ENCODE data around the gene VPS37B. TPM values are rescaled to one million over a fixed set of nuclear protein-coding genes. Genes with fewer than 3 reads are reported as not detected.
"Not testable (repeated sequence)": the region's sequence is repeated elsewhere in the genome, so short reads cannot be mapped to it uniquely, and the experiment has no call there.

VPS37B gene
- total RNA-seq, 4 donors from 2014 or later, result 4.8 to 8.2 (median 7.6) TPM

- peak overlapping the region; percentile 79 to 85 (median 84) for H3K27ac ChIP-seq
- no peaks in the 10 kb centered on the region for H3K9me3 ChIP-seq
- H3K36me3 ChIP-seq, result no peaks in the 10 kb centered on the region
- in situ Hi-C loops (cut with MboI; ENCODE audit: low sequenced_read_pairs in 4 of 4) (no loop called here), intact Hi-C loops (cut with DNase I; ENCODE audit: low total_unique reads) (no loop called here)
- no peaks in the 10 kb centered on the region for H3K27me3 ChIP-seq
- H3K4me1 ChIP-seq, result peaks cover 40 to 52% of the 10 kb centered on the region in 2 donors
- TF ChIP-seq POLR2A (IDR thresholded peaks at IDR 0.05) (no peak), CTCF (IDR thresholded peaks at IDR 0.05 in 4 of 5, conservative IDR thresholded peaks at IDR 0.05 in 1 of 5) (no peak)
- peak overlapping the region; percentile 82 to 96 (median 94) for H3K4me3 ChIP-seq
- DNase-seq, result no peak
- no peak for ATAC-seq
Observed at GRCh38 chr12:122894193-122895121, 1.5 kb downstream of the VPS37B start.

GRCh38 chr12:122893208-122894153 lies 2.4 kb downstream of the VPS37B start:
- Histone ChIP-seq H3K9me3 (no peaks in the 10 kb centered on the region), H3K4me3 (peak overlapping the region in 2 of 4 donors; percentile 82 to 96), H3K36me3 (no peaks in the 10 kb centered on the region), H3K27ac (peak overlapping the region; percentile 79 to 85 (median 84)), H3K27me3 (no peaks in the 10 kb centered on the region), H3K4me1 (peaks cover 50 to 62% of the 10 kb centered on the region in 2 donors)
- intact Hi-C loops (cut with DNase I; ENCODE audit: low total_unique reads), result no loop called here
- TF ChIP-seq CTCF (IDR thresholded peaks at IDR 0.05 in 4 of 5, conservative IDR thresholded peaks at IDR 0.05 in 1 of 5) (no peak), POLR2A (IDR thresholded peaks at IDR 0.05) (no peak)
- in situ Hi-C loops (cut with MboI; ENCODE audit: low sequenced_read_pairs in 4 of 4), result no loop called here
- no peak for ATAC-seq
- DNase-seq, result no peak

GRCh38 chr12:122892724-122893123 lies 3.2 kb downstream of the VPS37B start:
- H3K36me3 ChIP-seq; in situ Hi-C loops (cut with MboI; ENCODE audit: low sequenced_read_pairs in 4 of 4); H3K27me3 ChIP-seq; H3K9me3 ChIP-seq; DNase-seq; ATAC-seq; intact Hi-C loops (cut with DNase I; ENCODE audit: low total_unique reads): not testable (repeated sequence)
- H3K4me3 ChIP-seq, result peak overlapping the region in 1 of 4 donors; percentile 36
- H3K27ac ChIP-seq, result peak overlapping the region in 3 of 4 donors; percentile 7 to 84 (median 53)
- H3K4me1 ChIP-seq, result peaks cover 57 to 64% of the 10 kb centered on the region in 2 donors

- peak overlapping the region; percentile 40 to 54 (median 48) for H3K27ac ChIP-seq
Observed at GRCh38 chr12:122891661-122892525, 4.0 kb downstream of the VPS37B start.

More at GRCh38 chr12:122891661-122892525, 4.0 kb downstream of the VPS37B start:
- Histone ChIP-seq H3K36me3 (no peaks in the 10 kb centered on the region), H3K9me3 (no peaks in the 10 kb centered on the region), H3K27me3 (no peaks in the 10 kb centered on the region), H3K4me1 (peaks cover 63 to 70% of the 10 kb centered on the region in 2 donors), H3K4me3 (peak overlapping the region in 2 of 4 donors; percentile 7 to 36)
- DNase-seq (no peak), ATAC-seq (no peak)
- TF ChIP-seq CTCF (IDR thresholded peaks at IDR 0.05 in 4 of 5, conservative IDR thresholded peaks at IDR 0.05 in 1 of 5) (no peak), POLR2A (IDR thresholded peaks at IDR 0.05) (no peak)
- in situ Hi-C loops (cut with MboI; ENCODE audit: low sequenced_read_pairs in 4 of 4) (no loop called here), intact Hi-C loops (cut with DNase I; ENCODE audit: low total_unique reads) (no loop called here)
